Endothelial cell of umbilical vein (primary cell): ENCODE data around the gene FAM120C. TPM values are rescaled to one million over a fixed set of nuclear protein-coding genes. Genes with fewer than 3 reads are reported as not detected.

Source experiments
- polyA plus RNA-seq, 4 experiments: library from polyadenylated mRNA; depleted of rRNA in 3 of 4; stranded (reverse) in 3 of 4; unstranded in 1 of 4; fragments of >200 nt; gene quantifications; 2 replicates each; pipeline versions ENCODE4 v1.2.1 to v1.2.3, GENCODE V29; 2011 to 2012; ENCODE audit warnings: missing spikeins in 1 of 4
- small RNA-seq: library from RNA; depleted of rRNA; stranded (forward); fragments of <200 nt; gene quantifications from one replicate; pipeline ENCODE3, GENCODE V24; 2012; ENCODE audit warnings: low replicate concordance, low read depth; ENCODE audit not compliant: insufficient read depth, insufficient read length
- total RNA-seq: library from RNA; stranded (reverse); gene quantifications from 2 replicates; pipeline ENCODE4 v1.2.3, GENCODE V29; 2021

Gene FAM120C
- total and polyA plus RNA-seq, 2 donors (not counting 3 experiments of a cell fraction or from before 2014, with no cell fraction given): 4.2 to 11.4 TPM

Small RNAs within 50 kb of the gene (small RNA-seq; reads per million reads assigned to genes)
- not detected for gene AL589872.1

Other genes with a start within 250 kb of the FAM120C start
- 23.2 and 25.5 TPM in 2 replicates for gene PHF8, start 138.8 kb downstream of the FAM120C start, total RNA-seq
- gene PHF8, start 138.8 kb downstream of the FAM120C start, polyA plus RNA-seq: 10.9 and 12.1 TPM in 2 replicates
- gene WNK3, start 174.8 kb upstream of the FAM120C start, total RNA-seq: 2.6 and 2.7 TPM in 2 replicates
- 0.29 and 0.30 TPM in 2 replicates for gene WNK3, start 174.8 kb upstream of the FAM120C start, polyA plus RNA-seq